NB4 (cell line): ENCODE measurements around the gene KCTD12.

Experiments
- CTCF ChIP-seq: IDR thresholded peaks from one replicate; pipeline ENCODE4 v1.5.1; 2012; ENCODE audit warnings: low read depth, low read length
- POLR2A ChIP-seq: IDR thresholded peaks from 2 replicates; pipeline ENCODE4 v1.6.1; 2011; ENCODE audit warnings: mild to moderate bottlenecking; ENCODE audit not compliant: insufficient read length; ENCODE audit errors: extremely low read depth

- TF ChIP-seq CTCF, result no peak
- TF ChIP-seq POLR2A, result no peak
Measured at GRCh38 chr13:76854894-76855293, 31.3 kb downstream of the KCTD12 start.
